ENCODE results near the gene ZBTB12.

Gene ZBTB12

DNA sequence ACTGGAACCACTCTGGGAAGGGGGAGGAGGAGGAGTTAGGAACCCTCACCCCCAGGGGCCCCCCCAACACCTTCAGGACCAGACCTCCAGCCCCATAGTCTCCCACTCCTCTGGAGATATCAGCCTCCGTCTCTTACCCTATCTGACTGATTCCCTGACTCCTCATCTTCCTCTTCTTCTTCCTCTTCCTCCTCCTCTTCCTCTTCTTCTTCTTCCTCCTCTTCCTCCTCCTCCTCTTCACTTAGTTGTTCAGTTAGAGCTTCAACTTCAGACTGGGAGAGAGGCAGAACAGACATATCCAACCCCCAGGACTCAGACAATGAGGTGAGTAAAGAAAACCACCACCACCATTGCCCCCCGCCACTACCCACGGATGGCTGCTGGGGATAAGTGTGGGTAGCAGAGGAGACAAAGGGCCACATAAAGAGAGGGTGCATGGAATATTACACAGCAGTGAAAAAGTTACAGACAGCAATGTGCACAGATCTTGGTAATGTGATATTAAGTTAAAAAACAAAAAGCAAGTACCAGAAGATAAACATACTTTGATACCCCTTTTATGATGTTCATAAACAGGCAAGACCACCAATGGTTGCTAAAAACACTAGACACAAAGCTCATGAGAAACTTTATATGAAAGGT lies 12.4 kb downstream of the ZBTB12 start:
- Mint-ChIP-seq H3K4me1 (peaks cover 6% of the 10 kb centered on the region), H3K27ac (no peak overlapping the region), H3K36me3 (peaks cover 80% of the 10 kb centered on the region), H3K27me3 (no peaks in the 10 kb centered on the region), H3K9me3 (no peaks in the 10 kb centered on the region), H3K4me3 (no peak overlapping the region)
- ATAC-seq, result no peak

DNA sequence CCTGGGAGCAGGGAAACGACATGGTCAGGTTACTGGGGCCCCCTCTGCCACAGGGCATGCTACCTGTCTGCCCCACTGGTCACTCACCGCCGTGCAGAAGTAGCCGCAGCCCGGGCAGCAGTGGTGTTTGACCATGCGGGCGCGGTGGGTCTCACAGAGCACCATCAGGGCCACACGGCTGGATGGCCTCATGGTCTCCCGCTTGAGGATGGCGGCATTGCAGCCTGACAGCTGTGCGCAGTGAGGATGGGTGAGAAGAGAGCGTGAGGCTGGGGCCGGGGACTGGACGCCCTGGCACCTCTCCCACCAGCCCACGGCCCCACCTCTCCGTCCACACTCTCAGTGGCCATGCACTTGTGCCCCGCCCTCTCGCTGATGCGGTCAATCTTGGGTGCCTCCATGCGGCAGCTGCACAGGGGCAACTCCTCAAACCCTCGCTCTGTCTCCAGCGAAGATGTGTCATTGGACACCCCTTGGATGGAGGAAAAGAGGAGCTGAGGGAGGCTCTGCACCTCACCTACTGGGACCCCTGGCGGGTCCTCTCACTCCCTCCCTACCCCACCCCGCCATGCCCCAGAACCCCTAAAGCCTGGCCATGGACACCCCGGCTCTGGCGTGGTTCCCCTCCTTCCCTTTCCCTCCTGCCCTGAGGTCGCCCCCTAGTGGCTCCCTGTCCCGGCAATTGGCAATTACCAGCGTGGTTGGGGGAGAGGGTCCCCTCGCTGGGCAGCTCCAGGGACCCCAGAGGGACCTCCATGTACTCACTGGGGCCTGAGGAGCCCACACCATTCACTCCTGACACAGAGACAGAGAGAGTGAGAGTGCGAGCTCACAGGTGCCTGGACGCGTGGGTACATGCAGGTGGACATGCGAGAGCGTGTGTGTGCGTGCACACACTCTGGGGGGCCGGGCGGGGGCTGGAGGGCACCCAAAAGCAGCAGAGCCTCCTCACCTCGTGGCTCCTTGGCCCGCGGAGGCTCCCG lies 13.3 kb downstream of the ZBTB12 start:
- ATAC-seq, result no peak
- H3K27ac Mint-ChIP-seq, result no peak overlapping the region
- no peak overlapping the region for H3K4me3 Mint-ChIP-seq
- H3K9me3 Mint-ChIP-seq, result no peaks in the 10 kb centered on the region
- H3K36me3 Mint-ChIP-seq, result peaks cover 86% of the 10 kb centered on the region
- peaks cover 6% of the 10 kb centered on the region for H3K4me1 Mint-ChIP-seq
- H3K27me3 Mint-ChIP-seq, result no peaks in the 10 kb centered on the region

- Mint-ChIP-seq H3K36me3 (peaks cover 87% of the 10 kb centered on the region), H3K4me1 (peaks cover 6% of the 10 kb centered on the region), H3K9me3 (no peaks in the 10 kb centered on the region), H3K4me3 (no peak overlapping the region), H3K27me3 (no peaks in the 10 kb centered on the region), H3K27ac (no peak overlapping the region)
- ATAC-seq, result no peak
These were observed 14.5 kb downstream of the ZBTB12 start for GRCh38 chr6:31887173-31888007.

DNA sequence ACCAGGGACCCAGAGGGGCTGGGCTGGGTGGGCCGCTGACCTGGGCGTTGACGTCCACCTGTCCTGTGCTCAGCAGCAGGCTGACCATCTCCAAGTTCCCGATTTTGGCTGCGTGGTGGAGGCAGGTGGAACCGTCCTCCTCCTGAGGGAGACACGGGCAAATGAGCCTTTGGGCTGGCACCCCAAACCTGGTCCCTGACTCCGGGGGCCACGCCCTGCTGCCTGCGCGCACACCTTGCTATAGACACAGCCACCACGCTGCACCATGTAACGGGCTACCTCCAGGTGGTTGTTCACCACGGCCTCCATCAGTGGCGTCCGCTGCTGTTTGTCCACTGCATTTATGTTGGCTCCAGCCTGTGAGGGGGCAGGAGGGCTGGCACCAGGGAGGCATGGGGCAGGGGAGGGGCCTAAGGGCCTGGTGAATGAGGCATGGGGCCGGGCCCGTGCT lies 15.3 kb downstream of the ZBTB12 start:
- peaks cover 6% of the 10 kb centered on the region for H3K4me1 Mint-ChIP-seq
- H3K9me3 Mint-ChIP-seq, result no peaks in the 10 kb centered on the region
- H3K27ac Mint-ChIP-seq, result no peak overlapping the region
- H3K4me3 Mint-ChIP-seq, result no peak overlapping the region
- H3K27me3 Mint-ChIP-seq, result no peaks in the 10 kb centered on the region
- no peak for ATAC-seq
- H3K36me3 Mint-ChIP-seq, result peaks cover 87% of the 10 kb centered on the region

- ATAC-seq, result no peak
- no peak overlapping the region for H3K4me3 Mint-ChIP-seq
- peaks cover 5% of the 10 kb centered on the region for H3K4me1 Mint-ChIP-seq
- H3K27ac Mint-ChIP-seq, result no peak overlapping the region
- H3K9me3 Mint-ChIP-seq, result no peaks in the 10 kb centered on the region
- H3K36me3 Mint-ChIP-seq, result peaks cover 87% of the 10 kb centered on the region
- H3K27me3 Mint-ChIP-seq, result no peaks in the 10 kb centered on the region
These were observed 17.3 kb downstream of the ZBTB12 start for GRCh38 chr6:31884528-31885035.

GRCh38 chr6:31883676-31884075 lies 18.2 kb downstream of the ZBTB12 start:
- H3K27me3 Mint-ChIP-seq, result no peaks in the 10 kb centered on the region
- no peak for ATAC-seq
- H3K4me3 Mint-ChIP-seq, result no peak overlapping the region
- no peaks in the 10 kb centered on the region for H3K9me3 Mint-ChIP-seq
- peaks cover 84% of the 10 kb centered on the region for H3K36me3 Mint-ChIP-seq
- no peak overlapping the region for H3K27ac Mint-ChIP-seq
- no peaks in the 10 kb centered on the region for H3K4me1 Mint-ChIP-seq

DNA sequence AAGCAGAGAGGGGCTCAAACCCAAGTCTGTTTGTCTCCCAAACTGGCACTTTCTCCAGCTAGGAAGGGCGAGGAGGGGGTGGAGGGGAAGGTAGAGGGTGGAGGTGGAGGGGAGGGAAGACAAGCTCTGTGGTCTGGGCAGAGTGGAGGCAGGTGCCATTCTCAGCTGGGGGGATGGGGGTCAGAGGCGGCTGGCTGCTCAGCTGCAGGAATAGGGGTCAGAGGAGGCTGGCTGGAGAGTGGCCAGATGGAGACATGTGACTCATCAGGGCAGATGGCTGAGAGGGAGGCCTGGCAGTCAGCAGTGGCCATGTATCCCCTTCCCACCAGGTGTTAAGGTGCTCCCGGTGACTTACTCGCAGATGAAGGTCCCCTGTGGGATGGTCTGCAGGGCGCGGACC lies 19.5 kb downstream of the ZBTB12 start:
- H3K27ac Mint-ChIP-seq, result no peak overlapping the region

GRCh38 chr6:31881136-31881859 lies 20.6 kb downstream of the ZBTB12 start:
- Mint-ChIP-seq H3K36me3 (peaks cover 64% of the 10 kb centered on the region), H3K27ac (no peak overlapping the region), H3K27me3 (no peaks in the 10 kb centered on the region), H3K4me1 (no peaks in the 10 kb centered on the region), H3K4me3 (no peak overlapping the region), H3K9me3 (no peaks in the 10 kb centered on the region)
- no peak for ATAC-seq

More for the DNA sequence above, 19.5 kb downstream of the ZBTB12 start:
- peaks cover 74% of the 10 kb centered on the region for H3K36me3 Mint-ChIP-seq
- no peaks in the 10 kb centered on the region for H3K9me3 Mint-ChIP-seq
- no peaks in the 10 kb centered on the region for H3K4me1 Mint-ChIP-seq
- ATAC-seq, result no peak
- H3K27me3 Mint-ChIP-seq, result no peaks in the 10 kb centered on the region
- H3K4me3 Mint-ChIP-seq, result no peak overlapping the region

GRCh38 chr6:31880616-31881015 lies 21.3 kb downstream of the ZBTB12 start:
- ATAC-seq, result no peak
- Mint-ChIP-seq H3K27ac (no peak overlapping the region), H3K4me3 (no peak overlapping the region), H3K4me1 (no peaks in the 10 kb centered on the region), H3K9me3 (no peaks in the 10 kb centered on the region), H3K27me3 (no peaks in the 10 kb centered on the region), H3K36me3 (peaks cover 60% of the 10 kb centered on the region)

DNA sequence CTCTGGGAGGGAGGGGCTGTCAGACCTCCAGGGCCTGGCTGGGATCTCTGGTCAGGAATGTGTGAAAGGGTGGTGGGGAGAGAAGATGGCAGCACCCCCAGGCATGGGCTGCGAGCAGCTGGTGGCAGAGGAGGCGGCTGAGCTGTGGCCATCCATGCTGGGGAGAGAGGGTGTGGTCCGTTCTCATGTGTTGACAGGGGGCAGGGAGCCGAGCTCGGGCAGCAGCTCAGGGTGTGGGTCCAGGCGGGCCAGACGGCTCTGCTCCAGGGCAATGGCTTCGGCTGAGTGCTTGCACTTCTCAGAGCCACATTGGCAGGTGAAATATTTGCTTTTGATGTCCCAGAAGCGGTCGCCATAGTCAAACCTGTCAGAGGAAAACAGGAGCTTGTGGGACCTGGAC lies 22.0 kb downstream of the ZBTB12 start:
- no peaks in the 10 kb centered on the region for H3K9me3 Mint-ChIP-seq
- no peak overlapping the region for H3K27ac Mint-ChIP-seq
- ATAC-seq, result no peak
- no peaks in the 10 kb centered on the region for H3K4me1 Mint-ChIP-seq
- peaks cover 54% of the 10 kb centered on the region for H3K36me3 Mint-ChIP-seq
- no peak overlapping the region for H3K4me3 Mint-ChIP-seq
- H3K27me3 Mint-ChIP-seq, result no peaks in the 10 kb centered on the region

DNA sequence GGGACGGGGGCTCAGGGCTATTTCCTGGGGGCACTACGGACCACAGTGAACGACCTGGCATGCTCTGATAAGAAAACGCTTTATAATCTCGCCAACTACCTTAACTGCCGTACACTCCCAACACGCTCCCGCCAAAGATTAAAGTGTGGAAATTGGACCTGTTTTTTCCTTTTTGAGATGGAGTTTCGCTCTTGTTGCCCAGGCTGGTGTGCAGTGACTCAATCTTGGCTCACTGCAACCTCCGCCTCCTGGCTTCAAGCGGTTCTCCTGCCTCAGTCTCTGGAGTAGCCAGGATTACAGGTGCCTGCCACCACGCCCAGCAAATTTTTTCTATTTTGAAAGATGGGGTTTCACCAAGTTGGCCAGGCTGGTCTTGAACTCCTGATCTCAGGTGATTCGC lies 22.7 kb downstream of the ZBTB12 start:
- Mint-ChIP-seq H3K4me1 (no peaks in the 10 kb centered on the region), H3K27ac (no peak overlapping the region), H3K36me3 (peaks cover 51% of the 10 kb centered on the region), H3K9me3 (no peaks in the 10 kb centered on the region), H3K27me3 (no peaks in the 10 kb centered on the region), H3K4me3 (no peak overlapping the region)
- no peak for ATAC-seq

DNA sequence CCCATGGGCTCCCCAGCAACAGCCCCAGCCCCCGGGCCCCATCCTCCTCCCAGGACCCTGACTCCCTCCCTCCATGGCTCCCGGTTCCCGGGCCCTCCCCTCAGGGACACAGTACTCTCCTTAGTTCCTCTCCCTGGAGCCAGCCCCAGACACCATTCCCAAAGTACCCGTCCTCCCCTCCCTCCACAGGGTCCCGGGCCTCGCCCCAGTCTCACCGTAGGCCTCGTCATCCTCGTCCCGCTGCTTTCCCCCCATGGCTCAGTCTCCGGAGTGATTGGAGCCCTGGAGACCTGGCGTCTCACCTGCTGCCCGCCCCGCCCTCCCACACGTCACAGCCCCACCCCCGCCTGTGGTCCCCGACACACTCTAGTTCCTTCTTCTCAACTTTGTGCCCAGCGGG lies 23.2 kb downstream of the ZBTB12 start, which contains the start of gene SLC44A4:
TSS of gene SLC44A4 (minus strand) at position 272 of the 400 bp plus-strand sequence. CDS start at position 255, 17 bp downstream.
- no peaks in the 10 kb centered on the region for H3K27me3 Mint-ChIP-seq
- peaks cover 47% of the 10 kb centered on the region for H3K36me3 Mint-ChIP-seq
- no peak for ATAC-seq
- H3K27ac Mint-ChIP-seq, result no peak within 1 kb of the TSS
- no peaks in the 10 kb centered on the region for H3K9me3 Mint-ChIP-seq
- no peaks in the 10 kb centered on the region for H3K4me1 Mint-ChIP-seq
- H3K4me3 Mint-ChIP-seq, result no peak within 1 kb of the TSS

GRCh38 chr6:31878222-31878621 lies 23.7 kb downstream of the ZBTB12 start:
- H3K9me3 Mint-ChIP-seq, result no peaks in the 10 kb centered on the region
- H3K36me3 Mint-ChIP-seq, result peaks cover 42% of the 10 kb centered on the region
- ATAC-seq, result no peak
- no peaks in the 10 kb centered on the region for H3K4me1 Mint-ChIP-seq
- H3K27me3 Mint-ChIP-seq, result no peaks in the 10 kb centered on the region
- H3K4me3 Mint-ChIP-seq, result no peak overlapping the region
- H3K27ac Mint-ChIP-seq, result no peak overlapping the region

- H3K27ac Mint-ChIP-seq, result no peak overlapping the region
- H3K4me3 Mint-ChIP-seq, result no peak overlapping the region
- no peaks in the 10 kb centered on the region for H3K27me3 Mint-ChIP-seq
- H3K36me3 Mint-ChIP-seq, result peaks cover 37% of the 10 kb centered on the region
- no peaks in the 10 kb centered on the region for H3K4me1 Mint-ChIP-seq
- ATAC-seq, result peak; percentile 9
- no peaks in the 10 kb centered on the region for H3K9me3 Mint-ChIP-seq
These were observed 24.2 kb downstream of the ZBTB12 start for GRCh38 chr6:31877651-31878161.
